ENCODE data around the gene KERA.

DNA sequence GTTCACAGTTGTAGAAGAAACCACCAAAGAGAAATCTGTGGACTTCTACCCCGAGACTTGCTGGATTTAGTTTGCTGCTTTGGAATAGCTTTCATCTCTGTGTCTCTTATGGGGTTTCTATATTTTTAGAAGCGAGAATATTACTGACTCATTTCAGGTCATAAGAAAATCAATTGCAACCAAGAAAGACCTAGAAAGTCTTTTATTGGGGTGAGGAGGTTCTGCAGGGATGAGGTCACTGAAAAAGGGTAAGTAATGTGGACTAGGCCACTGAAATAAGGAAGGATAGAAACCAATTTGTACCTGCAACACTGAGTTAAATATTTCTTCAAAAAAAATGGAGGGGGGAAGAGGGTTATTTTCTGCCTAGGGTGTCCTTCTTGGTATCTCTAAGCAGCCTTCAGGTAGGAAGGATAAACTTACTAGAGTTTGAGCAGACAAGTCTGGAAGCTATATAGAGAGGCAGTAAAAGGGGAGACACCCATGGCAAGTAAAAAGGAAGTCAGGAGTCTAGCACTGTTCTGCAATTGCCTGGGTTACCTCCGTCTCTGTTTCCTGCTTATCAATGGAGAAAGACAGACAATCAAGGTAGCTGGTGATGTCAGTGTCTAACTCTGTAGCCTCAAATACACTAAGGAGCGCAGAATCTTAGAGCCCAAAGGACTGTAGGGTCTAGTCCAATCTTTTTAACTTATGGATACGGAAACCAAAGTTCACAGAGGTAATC lies 19.6 kb upstream of the KERA start:
- TF ChIP-seq, protein P1, sequence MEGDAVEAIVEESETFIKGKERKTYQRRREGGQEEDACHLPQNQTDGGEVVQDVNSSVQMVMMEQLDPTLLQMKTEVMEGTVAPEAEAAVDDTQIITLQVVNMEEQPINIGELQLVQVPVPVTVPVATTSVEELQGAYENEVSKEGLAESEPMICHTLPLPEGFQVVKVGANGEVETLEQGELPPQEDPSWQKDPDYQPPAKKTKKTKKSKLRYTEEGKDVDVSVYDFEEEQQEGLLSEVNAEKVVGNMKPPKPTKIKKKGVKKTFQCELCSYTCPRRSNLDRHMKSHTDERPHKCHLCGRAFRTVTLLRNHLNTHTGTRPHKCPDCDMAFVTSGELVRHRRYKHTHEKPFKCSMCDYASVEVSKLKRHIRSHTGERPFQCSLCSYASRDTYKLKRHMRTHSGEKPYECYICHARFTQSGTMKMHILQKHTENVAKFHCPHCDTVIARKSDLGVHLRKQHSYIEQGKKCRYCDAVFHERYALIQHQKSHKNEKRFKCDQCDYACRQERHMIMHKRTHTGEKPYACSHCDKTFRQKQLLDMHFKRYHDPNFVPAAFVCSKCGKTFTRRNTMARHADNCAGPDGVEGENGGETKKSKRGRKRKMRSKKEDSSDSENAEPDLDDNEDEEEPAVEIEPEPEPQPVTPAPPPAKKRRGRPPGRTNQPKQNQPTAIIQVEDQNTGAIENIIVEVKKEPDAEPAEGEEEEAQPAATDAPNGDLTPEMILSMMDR (conservative IDR thresholded peaks at IDR 0.05; ENCODE audit: low read length) = no peak
- TF ChIP-seq EZH2phosphoT487 (IDR thresholded peaks at IDR 0.05; ENCODE audit: borderline replicate concordance, low read depth, low read length) = no peak
